ENCODE data around the gene ADSS1.
A peak's percentile ranks its signal among the peaks of the same experiment; 100 is the strongest.
"Not testable (repeated sequence)": the region's sequence is repeated elsewhere in the genome, so short reads cannot be mapped to it uniquely, and the experiment has no call there.

Gene ADSS1

GRCh38 chr14:104726600-104727451, 2.8 kb downstream of the ADSS1 start:
- no peak overlapping the region for H3K4me3 ChIP-seq (ENCODE audit: low read depth, low read length)
- TF ChIP-seq, protein P1, sequence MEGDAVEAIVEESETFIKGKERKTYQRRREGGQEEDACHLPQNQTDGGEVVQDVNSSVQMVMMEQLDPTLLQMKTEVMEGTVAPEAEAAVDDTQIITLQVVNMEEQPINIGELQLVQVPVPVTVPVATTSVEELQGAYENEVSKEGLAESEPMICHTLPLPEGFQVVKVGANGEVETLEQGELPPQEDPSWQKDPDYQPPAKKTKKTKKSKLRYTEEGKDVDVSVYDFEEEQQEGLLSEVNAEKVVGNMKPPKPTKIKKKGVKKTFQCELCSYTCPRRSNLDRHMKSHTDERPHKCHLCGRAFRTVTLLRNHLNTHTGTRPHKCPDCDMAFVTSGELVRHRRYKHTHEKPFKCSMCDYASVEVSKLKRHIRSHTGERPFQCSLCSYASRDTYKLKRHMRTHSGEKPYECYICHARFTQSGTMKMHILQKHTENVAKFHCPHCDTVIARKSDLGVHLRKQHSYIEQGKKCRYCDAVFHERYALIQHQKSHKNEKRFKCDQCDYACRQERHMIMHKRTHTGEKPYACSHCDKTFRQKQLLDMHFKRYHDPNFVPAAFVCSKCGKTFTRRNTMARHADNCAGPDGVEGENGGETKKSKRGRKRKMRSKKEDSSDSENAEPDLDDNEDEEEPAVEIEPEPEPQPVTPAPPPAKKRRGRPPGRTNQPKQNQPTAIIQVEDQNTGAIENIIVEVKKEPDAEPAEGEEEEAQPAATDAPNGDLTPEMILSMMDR (IDR thresholded peaks at IDR 0.05; ENCODE audit: borderline replicate concordance, insufficient read depth, low read depth, low read length) = no peak

DNA sequence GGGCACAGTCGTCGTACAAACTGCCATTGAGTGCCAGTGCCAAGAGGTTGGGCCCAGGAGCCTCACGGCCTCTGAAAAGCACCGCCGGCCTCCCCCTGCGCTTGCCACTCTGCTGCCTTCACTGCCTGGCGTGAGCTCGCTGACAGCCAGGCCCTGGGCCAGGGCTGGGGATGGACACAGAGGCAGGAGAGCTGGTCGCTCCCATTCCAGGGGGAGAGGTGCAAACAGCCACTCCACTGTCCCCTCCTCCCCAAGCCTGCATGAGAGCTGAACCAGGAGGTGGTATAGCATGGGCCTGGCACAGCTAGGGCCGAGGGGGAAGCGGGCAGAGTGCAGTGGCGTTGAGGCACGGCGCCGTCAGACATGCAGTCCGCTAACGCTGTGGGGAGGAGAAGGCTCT, 4.6 kb downstream of the ADSS1 start:
- no peak overlapping the region for H3K4me3 ChIP-seq (ENCODE audit: low read depth, low read length)
- TF ChIP-seq, protein P1 (IDR thresholded peaks at IDR 0.05; ENCODE audit: borderline replicate concordance, insufficient read depth, low read depth, low read length) = no peak

DNA sequence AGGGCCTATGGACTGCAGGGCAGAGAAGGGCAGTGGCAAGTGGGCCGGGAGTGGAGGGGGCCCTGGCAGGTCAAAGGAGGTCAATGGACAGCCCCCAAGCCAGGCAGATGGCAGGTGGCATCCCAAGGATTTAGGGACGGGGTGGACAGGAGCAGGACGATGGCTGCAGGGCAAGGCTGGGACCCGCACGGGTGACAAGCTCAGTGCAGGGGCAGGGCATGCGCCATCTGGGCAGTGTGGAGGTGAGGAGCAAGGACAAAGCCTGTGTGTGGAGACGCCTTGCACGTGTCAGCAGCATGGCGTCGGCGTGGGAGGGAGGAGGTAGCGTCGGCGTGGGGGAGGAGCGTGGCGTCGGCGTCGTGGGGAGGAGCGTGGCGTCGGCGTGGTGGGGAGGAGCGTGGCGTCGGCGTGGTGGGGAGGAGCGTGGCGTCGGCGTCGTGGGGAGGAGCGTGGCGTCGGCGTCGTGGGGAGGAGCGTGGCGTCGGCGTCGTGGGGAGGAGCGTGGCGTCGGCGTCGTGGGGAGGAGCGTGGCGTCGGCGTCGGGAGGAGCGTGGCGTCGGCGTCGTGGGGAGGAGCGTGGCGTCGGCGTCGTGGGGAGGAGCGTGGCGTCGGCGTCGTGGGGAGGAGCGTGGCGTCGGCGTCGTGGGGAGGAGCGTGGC, 5.3 kb downstream of the ADSS1 start:
- H3K4me3 ChIP-seq (ENCODE audit: low read depth, low read length) = not testable (repeated sequence)

GRCh38 chr14:104729835-104730181, 5.8 kb downstream of the ADSS1 start:
- TF ChIP-seq, protein P1 (IDR thresholded peaks at IDR 0.05; ENCODE audit: borderline replicate concordance, insufficient read depth, low read depth, low read length) = no peak
- no peak overlapping the region for H3K4me3 ChIP-seq (ENCODE audit: low read depth, low read length)

DNA sequence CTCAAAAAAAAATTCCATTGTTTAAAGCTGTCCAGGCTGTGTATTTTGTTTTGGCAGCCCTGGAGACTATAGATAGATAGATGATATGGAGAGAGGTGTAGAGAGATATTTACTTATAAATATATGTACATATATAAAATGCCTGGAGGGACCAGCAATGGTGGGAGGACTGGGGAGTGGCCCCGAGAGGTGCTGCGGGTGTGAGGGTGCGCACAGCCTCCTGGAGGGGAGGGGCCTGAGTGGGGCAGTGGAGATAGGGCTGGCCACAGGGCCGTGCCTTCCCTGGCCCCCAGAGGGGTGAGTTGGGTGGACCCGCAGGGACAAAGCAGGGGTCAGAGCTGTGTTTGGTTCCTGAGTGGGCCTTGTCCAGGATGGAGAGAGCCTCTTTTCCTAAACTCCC, 6.5 kb downstream of the ADSS1 start:
- TF ChIP-seq, protein P1 (IDR thresholded peaks at IDR 0.05; ENCODE audit: borderline replicate concordance, insufficient read depth, low read depth, low read length) = no peak
- no peak overlapping the region for H3K4me3 ChIP-seq (ENCODE audit: low read depth, low read length)

GRCh38 chr14:104731320-104732294, 7.6 kb downstream of the ADSS1 start:
- no peak overlapping the region for H3K4me3 ChIP-seq (ENCODE audit: low read depth, low read length)
- TF ChIP-seq, protein P1 (IDR thresholded peaks at IDR 0.05; ENCODE audit: borderline replicate concordance, insufficient read depth, low read depth, low read length) = peak; percentile 36; the same call in 1 of the 2 replicates

GRCh38 chr14:104732355-104732804, 8.4 kb downstream of the ADSS1 start:
- H3K4me3 ChIP-seq (ENCODE audit: low read depth, low read length) = no peak overlapping the region
- TF ChIP-seq, protein P1 (IDR thresholded peaks at IDR 0.05; ENCODE audit: borderline replicate concordance, insufficient read depth, low read depth, low read length) = no peak

Measured in GM12875 (cell line).